Activated CD8-positive, alpha-beta memory T cell treated with anti-CD3 and anti-CD28 coated beads, Interleukin-2, amount 50 U/mL, for 24 hours (primary cell): ENCODE data around the gene GRID1.
"Not testable (repeated sequence)": the region's sequence is repeated elsewhere in the genome, so short reads cannot be mapped to it uniquely, and the experiment has no call there.

Source experiments
- DNase-seq: peaks from one replicate; pipeline ENCODE4 v3.0.0-alpha.2; 2020; ENCODE audit errors: extremely low read depth

Gene GRID1

DNA sequence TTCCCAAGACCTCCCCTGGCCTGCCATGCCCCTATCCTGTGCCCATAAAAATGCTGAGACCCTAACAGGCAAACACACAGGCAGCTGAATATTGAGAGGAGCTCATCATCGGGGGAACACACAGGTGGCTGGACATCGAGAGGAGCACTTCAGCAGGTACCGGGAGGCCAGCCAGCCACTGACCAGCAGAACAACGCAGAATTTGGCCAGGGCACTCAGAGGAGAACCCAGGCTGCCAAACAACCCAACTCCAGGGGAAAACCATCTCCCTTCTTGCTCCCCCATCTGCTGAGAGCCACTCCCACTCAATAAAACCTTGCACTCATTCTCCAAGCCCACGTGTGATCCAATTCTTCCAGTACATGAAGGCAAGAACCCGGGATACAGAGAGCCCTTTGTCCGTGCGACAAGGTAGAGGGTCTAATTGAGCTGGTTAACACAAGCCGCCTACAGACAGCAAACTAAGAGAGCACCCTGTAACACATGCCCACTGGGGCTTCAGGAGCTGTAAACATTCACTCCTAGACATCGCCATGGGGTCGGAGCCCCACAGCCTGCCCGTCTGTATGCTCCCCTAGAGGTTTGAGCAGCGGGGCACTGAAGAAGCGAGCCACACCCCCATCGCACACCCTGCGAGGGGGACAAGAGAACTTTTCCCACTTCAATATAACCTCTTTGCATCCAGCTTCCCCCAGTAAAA lies 258.8 kb downstream of the GRID1 start:
- not testable (repeated sequence) for DNase-seq

- no peak for DNase-seq
These were observed 259.5 kb downstream of the GRID1 start for GRCh38 chr10:86107131-86107530.

- no peak for DNase-seq
These were observed 260.0 kb downstream of the GRID1 start for GRCh38 chr10:86106616-86107015.

DNA sequence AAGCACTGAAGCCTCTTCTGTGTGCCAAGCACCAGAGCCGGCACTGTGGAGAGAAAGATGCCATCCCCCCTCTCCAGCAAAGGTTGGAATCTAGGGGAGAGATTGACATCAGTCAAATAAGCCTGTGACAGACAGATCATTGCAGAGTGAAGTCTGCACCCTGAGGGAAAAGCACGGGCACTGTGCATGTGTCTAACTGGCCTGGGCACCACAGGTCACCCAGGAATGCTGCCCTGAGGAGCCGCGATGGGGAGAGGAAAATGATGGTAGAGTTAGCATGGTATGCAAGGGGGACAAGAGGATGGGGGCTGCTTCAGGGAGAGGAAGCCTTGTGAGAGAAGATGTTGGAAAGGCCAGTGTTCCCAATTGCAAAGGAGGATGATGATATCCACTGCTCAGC lies 261.0 kb downstream of the GRID1 start:
- no peak for DNase-seq

- DNase-seq: no peak
These were observed 261.4 kb downstream of the GRID1 start for GRCh38 chr10:86105181-86105580.

DNA sequence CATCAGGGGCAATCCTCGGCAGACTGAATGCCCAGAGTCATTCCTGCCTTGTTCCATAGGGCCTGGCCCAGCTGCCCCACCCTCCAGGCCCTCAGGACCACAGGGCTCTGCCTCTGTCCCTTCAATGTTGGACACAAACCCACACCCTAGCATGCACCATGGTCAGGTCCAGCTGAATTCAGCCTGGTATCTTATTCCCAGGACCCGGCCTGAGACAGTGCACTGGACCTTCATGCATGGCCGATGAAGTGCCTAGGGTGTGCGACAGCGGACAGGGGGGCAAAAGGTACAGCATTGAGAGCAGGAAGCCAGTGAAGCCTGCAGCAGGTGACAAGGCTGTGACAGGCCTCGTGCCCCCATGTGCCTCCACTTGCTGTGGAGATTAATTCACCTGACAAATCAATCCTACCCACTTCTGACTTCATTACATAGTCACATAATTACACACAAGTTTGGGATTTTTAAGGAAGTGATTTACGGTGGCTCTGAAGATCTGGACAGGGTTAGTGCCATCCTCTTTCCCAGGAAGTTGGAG lies 261.9 kb downstream of the GRID1 start:
- DNase-seq: no peak

- no peak for DNase-seq
These were observed 262.4 kb downstream of the GRID1 start for GRCh38 chr10:86104156-86104555.

DNA sequence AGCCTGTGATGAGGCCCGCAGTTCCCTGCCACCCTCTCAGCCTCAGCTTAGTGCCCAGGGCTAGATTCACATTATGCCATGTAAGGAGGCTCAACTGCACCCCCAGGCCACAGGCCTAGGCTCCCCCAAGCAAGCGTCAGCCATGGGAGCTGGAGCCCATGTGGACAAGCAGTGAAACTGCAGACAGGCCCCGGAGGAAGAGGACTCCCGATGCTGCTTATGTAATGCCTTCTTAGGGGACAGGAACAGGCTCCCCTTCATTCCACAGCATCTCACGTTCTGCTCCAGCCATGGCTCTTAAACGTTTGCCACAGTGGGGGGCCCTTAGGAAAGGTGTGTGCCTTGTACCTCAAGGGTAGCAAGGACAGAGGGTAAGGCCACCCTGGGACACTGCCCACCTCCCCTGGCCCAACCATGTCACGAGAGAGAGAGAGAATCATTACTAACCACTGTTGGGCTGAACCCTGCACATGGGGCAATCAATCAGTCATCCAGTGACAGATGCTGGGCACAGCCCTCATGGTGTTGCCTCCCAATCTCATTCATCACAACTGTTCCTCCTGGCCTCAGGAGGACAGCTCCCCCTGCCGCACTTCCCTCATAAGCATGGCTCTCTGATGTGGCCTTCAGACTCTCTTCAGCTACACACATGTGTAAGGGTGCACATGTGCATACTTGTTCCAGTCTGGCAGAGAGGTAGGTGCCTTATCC lies 263.0 kb downstream of the GRID1 start:
- DNase-seq: no peak

GRCh38 chr10:86102451-86102850 lies 264.1 kb downstream of the GRID1 start:
- DNase-seq: no peak

- DNase-seq: no peak
These were observed 264.6 kb downstream of the GRID1 start for GRCh38 chr10:86102031-86102430.

DNA sequence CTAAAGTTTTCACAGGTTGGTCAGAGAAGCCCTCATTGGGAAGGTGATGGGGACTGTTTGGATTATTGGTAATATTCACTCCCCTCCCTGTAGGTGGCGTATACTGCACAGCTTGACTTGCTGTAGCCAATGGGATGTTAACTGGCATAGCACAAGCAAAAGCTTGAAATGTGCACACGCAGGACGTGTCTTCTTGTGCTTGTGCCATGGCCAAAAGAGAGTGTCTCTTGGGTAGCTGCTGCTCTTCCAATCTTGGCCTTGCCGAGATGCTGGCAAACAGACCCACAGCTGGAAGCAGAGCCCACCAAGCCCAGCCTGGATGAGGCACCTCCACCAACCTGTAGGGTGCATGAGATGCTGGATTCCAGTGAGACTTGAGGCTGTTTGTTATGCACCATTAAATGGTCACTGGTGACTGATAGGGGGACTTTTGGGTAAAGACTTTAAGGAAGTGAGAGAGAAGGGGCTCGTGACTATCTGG lies 266.0 kb downstream of the GRID1 start:
- DNase-seq: no peak

DNA sequence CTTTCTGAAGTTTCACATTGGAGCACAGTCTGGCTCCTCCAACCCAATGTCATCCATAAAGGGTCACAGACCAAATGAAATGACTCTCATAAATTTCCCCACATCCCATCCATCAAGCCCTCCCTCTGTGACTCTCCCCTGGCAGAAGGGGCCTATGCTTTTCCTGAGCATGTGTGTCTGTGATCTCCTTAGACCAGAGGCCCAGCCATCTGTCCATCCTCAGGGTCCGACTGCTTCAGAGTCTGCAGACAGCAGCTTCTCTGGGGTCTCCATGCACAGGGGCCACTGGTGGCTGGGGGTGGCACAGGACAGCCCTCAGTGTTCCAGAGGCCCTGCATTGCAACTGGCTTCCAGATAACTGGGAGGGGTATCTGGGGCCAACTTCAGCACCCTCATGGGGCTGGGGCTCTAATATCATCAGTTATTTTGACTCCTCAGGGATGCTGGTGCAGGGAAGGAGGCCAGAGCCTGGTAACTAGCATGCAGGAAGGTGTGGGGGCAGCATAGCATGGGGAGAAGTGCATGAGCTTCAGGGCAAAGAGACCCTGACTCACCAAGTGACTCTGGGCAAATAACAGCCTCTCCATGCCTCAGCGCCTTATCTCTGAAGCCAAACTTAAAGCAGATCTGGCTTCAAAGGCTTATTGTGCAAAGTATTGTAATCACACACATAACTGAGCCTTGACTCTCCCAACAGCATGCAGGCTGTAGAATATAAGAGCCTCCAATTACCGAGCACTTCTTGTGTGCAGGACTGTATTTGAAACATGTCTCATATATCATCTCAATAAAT lies 266.9 kb downstream of the GRID1 start:
- no peak for DNase-seq

DNA sequence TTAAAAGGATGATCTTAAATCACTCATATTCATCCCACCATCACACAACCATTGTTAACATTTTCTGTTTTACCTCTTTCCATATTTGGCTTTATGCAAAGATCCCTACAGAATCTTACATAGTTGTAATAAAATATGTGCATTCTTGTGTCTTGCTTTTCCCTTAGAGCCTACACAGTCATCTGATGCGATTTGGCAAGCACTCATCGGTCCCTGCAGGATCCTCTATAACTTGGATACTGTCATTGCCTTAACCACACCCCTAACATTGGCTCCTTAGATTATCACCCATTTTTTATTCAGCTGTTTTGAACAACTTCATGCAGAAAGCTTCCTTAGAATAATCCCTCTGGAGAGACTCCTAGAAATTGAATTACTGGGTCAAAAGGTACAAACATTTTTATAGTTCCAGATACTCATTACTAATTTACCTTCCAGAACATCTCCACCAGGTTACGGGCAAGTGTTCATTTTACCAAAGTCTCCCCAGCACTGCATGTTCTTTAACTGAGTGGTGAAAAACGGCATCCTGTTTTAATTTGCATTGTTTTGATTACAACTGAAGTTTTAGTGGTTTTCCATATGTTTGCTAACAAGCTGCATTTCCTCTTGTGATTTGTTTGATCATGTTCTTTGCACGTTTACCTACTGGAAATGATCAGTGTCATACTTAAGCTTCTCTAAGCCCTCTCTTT lies 268.3 kb downstream of the GRID1 start:
- DNase-seq: no peak

GRCh38 chr10:86095061-86095460 lies 271.5 kb downstream of the GRID1 start:
- DNase-seq: not testable (repeated sequence)

GRCh38 chr10:86092311-86092710 lies 274.3 kb downstream of the GRID1 start:
- not testable (repeated sequence) for DNase-seq

DNA sequence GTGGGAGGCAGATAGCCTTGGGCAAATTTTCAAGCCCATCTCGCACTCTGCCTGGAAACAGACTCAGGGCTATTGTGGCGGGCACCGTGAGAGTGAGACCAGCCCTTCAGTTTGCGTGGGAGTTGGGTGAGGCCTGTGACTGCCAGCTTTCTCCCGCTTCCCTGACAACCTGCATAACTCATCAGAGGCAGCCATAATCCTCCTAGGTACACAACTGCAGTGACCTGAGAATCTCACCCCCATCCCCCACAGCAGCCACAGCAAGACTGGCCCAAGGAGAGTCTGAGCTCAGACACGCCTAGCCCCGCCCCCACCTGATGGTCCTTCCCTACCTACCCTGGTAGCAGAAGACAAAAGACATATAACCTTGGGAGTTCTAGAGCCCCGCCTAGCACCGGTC lies 275.4 kb downstream of the GRID1 start:
- DNase-seq: no peak

GRCh38 chr10:86090807-86091206 lies 275.8 kb downstream of the GRID1 start:
- DNase-seq: no peak

DNA sequence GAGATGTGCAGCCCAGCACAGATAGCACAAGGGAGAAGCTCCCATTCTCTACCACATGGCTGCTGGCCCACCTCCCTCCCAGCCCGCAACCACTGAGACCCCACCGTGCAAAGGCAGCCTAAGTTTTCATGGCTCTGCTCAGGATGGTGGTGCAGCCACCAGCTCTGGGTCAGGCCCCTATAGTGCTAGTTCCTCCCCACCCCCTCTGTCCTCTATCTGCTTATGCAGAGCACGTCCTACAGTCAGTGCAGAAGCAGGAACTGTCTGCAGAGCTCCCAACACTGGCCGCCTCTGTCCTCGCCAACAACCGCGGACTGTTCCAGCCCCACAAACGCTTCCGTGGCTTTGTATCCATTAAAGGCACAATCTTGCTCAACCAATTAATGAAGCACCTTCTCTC lies 278.9 kb downstream of the GRID1 start:
- DNase-seq: no peak

DNA sequence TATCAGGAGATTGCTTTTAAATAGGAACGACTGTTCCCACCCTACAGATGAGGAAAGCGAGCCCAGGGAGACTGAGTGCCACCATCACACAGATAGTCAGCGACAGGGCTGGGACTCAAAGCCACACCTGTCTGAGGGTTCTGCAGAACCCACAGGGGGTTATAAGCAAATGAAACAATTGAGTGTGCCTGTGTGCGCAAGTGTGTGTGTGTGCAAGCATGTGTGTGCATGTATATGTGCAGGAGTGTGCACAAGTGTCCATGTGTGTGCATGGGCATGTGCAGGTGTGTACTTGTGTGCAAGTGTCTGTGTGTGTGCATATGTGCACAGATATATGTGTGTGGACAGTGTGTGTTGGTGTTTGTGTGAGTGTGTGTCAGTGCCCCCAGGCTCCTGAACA lies 280.2 kb downstream of the GRID1 start:
- DNase-seq: no peak

DNA sequence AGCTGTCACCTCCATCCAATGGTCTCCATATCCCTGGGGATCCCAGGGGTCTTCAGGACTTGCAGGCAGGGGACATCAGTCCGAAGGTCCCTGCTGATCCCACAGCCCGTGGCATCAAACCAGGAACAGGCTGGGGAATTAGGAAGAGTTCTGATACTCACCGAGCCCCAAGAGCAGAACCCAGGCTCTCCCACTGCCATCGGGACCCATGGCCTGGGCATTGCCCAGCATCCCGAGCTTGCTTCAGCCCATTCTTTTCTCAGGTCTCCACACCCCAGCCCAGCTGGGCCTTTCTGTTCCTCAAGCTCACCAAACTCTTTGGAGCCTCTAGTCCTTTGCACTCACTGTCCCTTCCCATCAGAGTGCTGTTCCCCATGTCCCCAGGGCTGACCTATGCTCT lies 280.9 kb downstream of the GRID1 start:
- no peak for DNase-seq

DNA sequence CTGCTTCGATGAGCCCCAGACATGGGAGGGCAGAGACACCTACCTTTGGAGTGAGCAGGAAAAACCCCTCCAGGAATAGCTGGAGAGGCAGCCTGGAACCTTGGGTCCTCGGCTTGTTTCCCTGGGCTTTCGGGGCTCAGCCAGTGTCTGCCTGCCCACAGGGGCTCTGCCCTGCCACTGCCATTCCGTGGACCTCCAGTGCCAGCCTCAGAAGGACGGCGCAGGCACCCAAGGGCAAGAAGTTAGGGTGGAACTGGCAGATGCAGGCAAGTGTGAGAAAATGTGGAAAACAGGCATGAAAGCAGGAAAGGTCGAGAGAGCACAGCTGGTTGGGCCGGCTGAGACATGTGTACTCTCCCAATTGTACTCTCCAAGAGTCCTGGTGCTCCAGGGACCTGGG lies 281.5 kb downstream of the GRID1 start:
- no peak for DNase-seq

DNA sequence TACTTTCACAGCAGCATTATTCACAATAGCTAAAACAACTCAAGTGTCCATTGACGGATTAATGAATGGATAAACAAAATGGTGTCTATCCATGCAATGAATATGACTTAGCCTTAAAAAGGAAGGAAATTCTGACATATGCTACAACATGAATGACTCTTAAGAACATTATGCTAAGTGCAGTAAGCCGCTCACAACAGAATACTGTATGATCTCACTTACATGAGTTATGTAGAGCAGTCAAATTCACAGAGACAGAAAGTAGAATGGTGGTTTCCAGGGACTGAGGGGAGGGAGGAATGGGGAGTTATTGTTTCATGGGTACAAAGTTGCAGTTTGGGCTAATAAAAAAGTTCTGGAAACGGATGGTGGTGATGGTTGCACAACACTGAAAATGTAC lies 282.0 kb downstream of the GRID1 start:
- no peak for DNase-seq
